ENCODE results near the gene NT5C1B.
"Not testable (repeated sequence)": the region's sequence is repeated elsewhere in the genome, so short reads cannot be mapped to it uniquely, and the experiment has no call there.

NT5C1B gene

GRCh38 chr2:18589354-18589753, at the start of gene NT5C1B:
NT5C1B (minus strand) TSS chr2:18589569; CDS start chr2:18589468, 101 bp downstream.
- H3K4me1 Mint-ChIP-seq = peaks cover 2% of the 10 kb centered on the region
- DNase-seq = no peak
- no peaks in the 10 kb centered on the region for H3K36me3 Mint-ChIP-seq
- peaks cover 2% of the 10 kb centered on the region for H3K9me3 Mint-ChIP-seq
- H3K27ac Mint-ChIP-seq = no peak within 1 kb of the TSS
- H3K27me3 Mint-ChIP-seq = no peaks in the 10 kb centered on the region
- H3K4me3 Mint-ChIP-seq = no peak within 1 kb of the TSS
- CTCF ChIA-PET = no interaction called here

- Mint-ChIP-seq H3K36me3 (no peaks in the 10 kb centered on the region), H3K27ac (no peak overlapping the region)
Measured at GRCh38 chr2:18637196-18637595, 47.8 kb upstream of the NT5C1B start.

DNA sequence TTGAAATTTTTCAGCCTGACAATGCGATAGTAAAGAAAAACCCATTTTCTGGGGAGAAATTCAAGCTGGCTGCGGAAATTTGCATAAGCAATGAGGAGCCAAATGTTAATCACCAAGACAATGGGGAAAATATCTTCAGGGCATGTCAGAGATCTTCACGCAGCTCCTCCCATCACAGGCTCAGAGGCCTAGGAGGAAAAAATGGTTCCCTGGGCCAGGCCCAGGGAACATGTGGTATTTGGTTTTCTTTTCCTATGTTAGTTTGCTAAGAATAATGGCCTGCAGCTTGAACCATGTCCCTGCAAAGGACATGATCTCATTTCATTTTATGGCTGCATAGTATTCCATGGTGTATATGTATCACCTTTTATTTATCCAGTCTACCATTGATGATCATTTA, 43.3 kb upstream of the NT5C1B start:
- CTCF ChIA-PET, H3K27me3 Mint-ChIP-seq, H3K4me1 Mint-ChIP-seq, H3K4me3 Mint-ChIP-seq, H3K27ac Mint-ChIP-seq, DNase-seq, H3K36me3 Mint-ChIP-seq: not testable (repeated sequence)
- peaks cover 33% of the 10 kb centered on the region for H3K9me3 Mint-ChIP-seq

More at GRCh38 chr2:18637196-18637595, 47.8 kb upstream of the NT5C1B start:
- Mint-ChIP-seq H3K9me3 (peaks cover 27% of the 10 kb centered on the region), H3K27me3 (no peaks in the 10 kb centered on the region), H3K4me1 (no peaks in the 10 kb centered on the region), H3K4me3 (no peak overlapping the region)
- DNase-seq = no peak
- CTCF ChIA-PET = no interaction called here

DNA sequence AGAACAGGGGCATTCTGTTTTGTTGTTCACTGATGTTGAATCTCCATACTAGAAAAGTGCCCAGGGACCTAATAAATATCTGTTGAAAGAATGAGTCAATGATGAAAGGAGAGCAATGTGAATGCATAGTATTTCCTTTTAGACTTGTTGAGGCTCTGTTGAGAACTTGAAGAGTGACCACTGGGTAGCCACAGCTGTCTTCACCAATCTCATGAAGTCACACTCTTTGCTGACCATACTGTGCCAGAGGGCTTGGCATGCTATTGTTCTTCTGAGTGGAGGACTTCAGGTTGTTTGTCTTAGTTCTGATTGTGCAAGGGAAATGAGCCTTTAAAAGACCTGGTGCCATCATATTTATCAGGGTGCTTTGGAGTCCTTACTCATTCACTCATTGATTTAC, 41.6 kb upstream of the NT5C1B start:
- Mint-ChIP-seq H3K4me1 (no peaks in the 10 kb centered on the region), H3K9me3 (peaks cover 20% of the 10 kb centered on the region), H3K27ac (no peak overlapping the region), H3K27me3 (no peaks in the 10 kb centered on the region), H3K4me3 (no peak overlapping the region), H3K36me3 (no peaks in the 10 kb centered on the region)
- DNase-seq = no peak
- CTCF ChIA-PET = no interaction called here

GRCh38 chr2:18630541-18630940, 41.2 kb upstream of the NT5C1B start:
- Mint-ChIP-seq H3K27me3 (no peaks in the 10 kb centered on the region), H3K36me3 (no peaks in the 10 kb centered on the region), H3K27ac (no peak overlapping the region), H3K4me3 (no peak overlapping the region), H3K9me3 (peaks cover 20% of the 10 kb centered on the region), H3K4me1 (no peaks in the 10 kb centered on the region)
- no peak for DNase-seq
- CTCF ChIA-PET = no interaction called here

DNA sequence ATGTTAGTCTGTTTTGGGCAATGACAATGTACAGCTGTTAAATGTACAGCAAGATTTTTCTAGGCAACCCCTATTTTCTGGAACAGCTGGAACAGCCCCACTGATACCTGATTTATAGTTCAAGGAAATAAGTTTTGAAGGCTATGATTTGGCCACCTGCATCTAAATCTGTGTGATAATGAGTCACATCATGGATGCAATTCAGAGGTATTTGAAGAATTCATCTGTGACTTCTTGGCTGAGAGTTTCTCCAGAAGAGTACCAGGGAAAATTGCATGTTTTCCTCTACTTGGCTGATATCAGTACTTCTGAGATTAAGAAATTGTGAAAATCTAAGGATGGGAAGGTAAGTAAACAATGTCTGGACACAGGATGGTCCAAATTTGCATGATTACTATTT, 40.7 kb upstream of the NT5C1B start:
- H3K9me3 Mint-ChIP-seq = peaks cover 18% of the 10 kb centered on the region
- H3K4me3 Mint-ChIP-seq = no peak overlapping the region
- no peaks in the 10 kb centered on the region for H3K4me1 Mint-ChIP-seq
- H3K27ac Mint-ChIP-seq = no peak overlapping the region
- CTCF ChIA-PET = no interaction called here
- no peaks in the 10 kb centered on the region for H3K27me3 Mint-ChIP-seq
- DNase-seq = no peak
- H3K36me3 Mint-ChIP-seq = no peaks in the 10 kb centered on the region

DNA sequence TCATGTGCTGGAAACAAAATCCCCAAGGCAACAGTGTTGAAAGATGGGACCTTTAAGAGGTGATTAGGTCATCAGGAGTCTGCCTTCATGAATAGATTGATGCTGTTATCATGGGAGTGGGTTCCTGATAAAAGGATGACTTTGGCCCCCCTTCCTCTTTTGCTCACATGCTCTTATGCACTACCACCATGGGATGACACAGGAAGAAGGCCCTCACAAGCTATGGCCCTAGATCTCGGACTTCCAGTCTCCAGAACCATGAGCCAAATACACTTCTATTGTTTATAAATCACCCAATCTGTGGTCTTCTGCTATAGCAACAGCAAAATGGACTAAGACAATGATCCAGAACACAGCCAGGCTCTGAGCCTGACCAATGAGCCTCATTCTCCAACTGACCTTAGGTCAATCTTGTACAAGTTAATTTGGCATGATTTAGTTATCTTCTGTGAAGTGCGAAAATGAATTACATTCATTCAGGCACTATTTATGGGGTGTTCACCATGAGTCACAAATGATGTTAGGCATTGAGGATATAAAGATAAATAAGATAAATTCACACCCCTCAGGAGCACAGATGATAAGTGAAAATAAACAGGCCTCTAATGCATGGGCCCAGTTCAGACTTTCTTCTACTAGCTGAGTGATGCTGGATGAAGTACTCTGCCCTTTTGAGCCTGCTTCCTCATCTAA, 37.7 kb upstream of the NT5C1B start:
- CTCF ChIA-PET = no interaction called here
- no peaks in the 10 kb centered on the region for H3K27me3 Mint-ChIP-seq
- H3K27ac Mint-ChIP-seq = no peak overlapping the region
- H3K36me3 Mint-ChIP-seq = no peaks in the 10 kb centered on the region
- no peak overlapping the region for H3K4me3 Mint-ChIP-seq
- no peaks in the 10 kb centered on the region for H3K4me1 Mint-ChIP-seq
- H3K9me3 Mint-ChIP-seq = peaks cover 8% of the 10 kb centered on the region
- DNase-seq = no peak

- H3K36me3 Mint-ChIP-seq = no peaks in the 10 kb centered on the region
- no peak overlapping the region for H3K27ac Mint-ChIP-seq
- peaks cover 3% of the 10 kb centered on the region for H3K9me3 Mint-ChIP-seq
- no peak for DNase-seq
- CTCF ChIA-PET = no interaction called here
- no peaks in the 10 kb centered on the region for H3K4me1 Mint-ChIP-seq
- no peaks in the 10 kb centered on the region for H3K27me3 Mint-ChIP-seq
- H3K4me3 Mint-ChIP-seq = no peak overlapping the region
Measured at GRCh38 chr2:18626256-18626668, 36.9 kb upstream of the NT5C1B start.

DNA sequence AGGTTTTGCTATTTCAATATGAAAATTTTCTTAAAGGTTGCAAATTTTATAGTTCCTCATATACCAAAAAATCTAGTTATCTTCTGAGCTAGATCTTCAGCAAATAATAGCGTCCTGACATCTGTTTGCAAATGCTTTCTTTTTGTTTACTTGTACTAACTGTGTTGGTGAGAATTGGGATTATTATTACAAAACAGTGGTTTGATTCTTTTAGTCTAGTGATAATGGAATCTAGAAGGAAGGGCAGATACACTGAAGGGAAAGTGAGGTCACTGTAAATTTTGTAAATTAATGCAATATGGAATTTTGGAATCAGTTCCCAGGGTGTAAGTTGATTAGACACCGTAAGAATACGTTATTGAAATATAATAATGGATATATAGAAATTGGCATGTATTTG, 36.2 kb upstream of the NT5C1B start:
- no peaks in the 10 kb centered on the region for H3K36me3 Mint-ChIP-seq
- no peak overlapping the region for H3K4me3 Mint-ChIP-seq
- no peaks in the 10 kb centered on the region for H3K4me1 Mint-ChIP-seq
- CTCF ChIA-PET = no interaction called here
- H3K9me3 Mint-ChIP-seq = no peaks in the 10 kb centered on the region
- H3K27me3 Mint-ChIP-seq = no peaks in the 10 kb centered on the region
- no peak overlapping the region for H3K27ac Mint-ChIP-seq
- DNase-seq = no peak

- Mint-ChIP-seq H3K4me1 (no peaks in the 10 kb centered on the region), H3K4me3 (no peak overlapping the region), H3K36me3 (no peaks in the 10 kb centered on the region), H3K9me3 (no peaks in the 10 kb centered on the region), H3K27ac (no peak overlapping the region), H3K27me3 (no peaks in the 10 kb centered on the region)
- no peak for DNase-seq
- CTCF ChIA-PET = no interaction called here
Measured at GRCh38 chr2:18623782-18624181, 34.4 kb upstream of the NT5C1B start.

DNA sequence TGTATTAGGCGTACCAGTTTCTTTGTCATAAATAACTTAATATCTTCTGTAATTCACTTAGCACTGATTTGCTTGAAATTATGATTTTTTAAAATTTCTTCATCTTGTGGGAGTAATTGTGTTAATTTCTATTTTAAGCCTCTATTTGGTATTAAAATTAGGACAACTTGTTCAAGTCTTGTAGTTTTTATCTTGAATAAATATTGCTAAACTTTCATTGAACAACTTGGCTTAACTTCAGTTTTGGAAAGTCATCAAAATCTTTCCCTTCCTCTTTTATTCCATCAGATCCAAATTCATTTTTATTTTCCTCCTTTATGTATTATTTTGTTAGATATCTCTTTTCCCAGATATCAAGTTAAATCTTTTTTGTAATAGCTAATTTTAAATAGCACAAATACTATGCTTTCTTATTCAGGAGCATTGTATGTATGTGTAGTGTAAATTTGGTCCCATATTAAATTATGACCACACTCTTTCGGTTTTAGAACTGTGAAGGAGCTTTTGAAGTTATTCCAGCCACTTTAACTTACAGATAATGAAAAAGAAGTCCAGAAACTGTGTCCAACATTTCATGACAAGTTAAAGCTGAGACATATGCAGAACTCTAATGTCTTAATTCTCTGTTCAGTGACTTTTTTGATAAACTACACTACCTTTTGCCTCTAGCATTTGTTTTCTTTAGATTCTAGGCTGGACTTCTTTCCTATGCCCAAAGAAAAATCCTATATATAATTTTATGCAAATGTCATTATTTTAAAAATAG, 31.7 kb upstream of the NT5C1B start:
- Mint-ChIP-seq H3K27me3 (no peaks in the 10 kb centered on the region), H3K27ac (no peak overlapping the region), H3K36me3 (no peaks in the 10 kb centered on the region), H3K9me3 (no peaks in the 10 kb centered on the region), H3K4me1 (no peaks in the 10 kb centered on the region), H3K4me3 (no peak overlapping the region)
- no peak for DNase-seq
- CTCF ChIA-PET = no interaction called here

DNA sequence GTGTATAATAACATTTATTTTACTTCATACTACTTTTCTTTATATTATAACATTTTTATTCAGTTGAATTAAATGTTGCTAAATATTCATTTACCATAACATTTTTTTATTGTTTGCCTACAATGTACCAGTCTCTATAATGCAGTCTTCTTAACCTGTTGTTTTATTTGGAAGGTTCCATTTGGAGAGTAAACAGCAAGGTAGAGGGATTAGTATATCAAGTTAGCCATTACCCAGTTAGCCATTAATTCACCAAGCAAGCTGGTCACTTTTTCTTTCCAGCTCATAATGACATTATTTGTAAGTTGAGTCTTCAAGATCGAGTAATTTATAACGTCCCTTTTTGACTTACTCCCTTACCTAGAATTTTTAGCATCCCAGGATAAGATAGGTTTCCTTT, 29.7 kb upstream of the NT5C1B start:
- CTCF ChIA-PET = no interaction called here
- H3K4me3 Mint-ChIP-seq = no peak overlapping the region
- no peaks in the 10 kb centered on the region for H3K27me3 Mint-ChIP-seq
- DNase-seq = no peak
- H3K27ac Mint-ChIP-seq = no peak overlapping the region
- no peaks in the 10 kb centered on the region for H3K9me3 Mint-ChIP-seq
- H3K4me1 Mint-ChIP-seq = no peaks in the 10 kb centered on the region
- no peaks in the 10 kb centered on the region for H3K36me3 Mint-ChIP-seq

GRCh38 chr2:18614041-18614440, 24.7 kb upstream of the NT5C1B start:
- DNase-seq = no peak
- H3K27me3 Mint-ChIP-seq = no peaks in the 10 kb centered on the region
- CTCF ChIA-PET = no interaction called here

DNA sequence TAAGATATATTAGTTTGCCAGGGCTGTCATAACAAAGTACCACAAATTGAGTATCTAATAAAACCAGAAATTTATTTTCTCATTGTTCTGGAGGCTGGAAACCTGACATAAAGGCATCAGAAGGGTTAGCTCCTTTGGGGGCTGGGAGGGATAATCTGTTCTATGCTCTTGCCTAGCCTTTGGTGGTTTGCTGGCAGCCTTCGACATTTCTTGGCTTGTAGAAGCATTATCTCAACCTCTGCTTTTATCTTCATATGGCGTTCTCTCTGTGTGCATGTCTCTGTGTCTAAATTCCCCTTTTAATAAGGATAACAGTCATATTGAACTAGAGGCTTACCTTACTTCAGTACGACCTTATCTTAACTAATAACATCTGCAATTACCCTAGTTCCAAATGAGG, 22.8 kb upstream of the NT5C1B start:
- Mint-ChIP-seq H3K9me3 (no peaks in the 10 kb centered on the region), H3K27ac (no peak overlapping the region), H3K36me3 (no peaks in the 10 kb centered on the region), H3K4me1 (no peaks in the 10 kb centered on the region), H3K27me3 (no peaks in the 10 kb centered on the region), H3K4me3 (no peak overlapping the region)
- DNase-seq = no peak
- CTCF ChIA-PET = interaction anchor here (0.7 kb wide), 1 partner anchor 840 kb away, joined by 4 read pairs; no protein-coding TSS in a partner anchor

More at GRCh38 chr2:18614041-18614440, 24.7 kb upstream of the NT5C1B start:
- Mint-ChIP-seq H3K9me3 (no peaks in the 10 kb centered on the region), H3K4me3 (no peak overlapping the region), H3K4me1 (no peaks in the 10 kb centered on the region), H3K36me3 (no peaks in the 10 kb centered on the region), H3K27ac (no peak overlapping the region)

- CTCF ChIA-PET = no interaction called here
- no peak overlapping the region for H3K4me3 Mint-ChIP-seq
- H3K27me3 Mint-ChIP-seq = no peaks in the 10 kb centered on the region
- H3K9me3 Mint-ChIP-seq = no peaks in the 10 kb centered on the region
- H3K36me3 Mint-ChIP-seq = no peaks in the 10 kb centered on the region
- H3K27ac Mint-ChIP-seq = no peak overlapping the region
- H3K4me1 Mint-ChIP-seq = no peaks in the 10 kb centered on the region
- DNase-seq = no peak
Measured at GRCh38 chr2:18611604-18612003, 22.2 kb upstream of the NT5C1B start.
